ENCODE data around the gene GAPVD1. TPM values are rescaled to one million over a fixed set of nuclear protein-coding genes. Genes with fewer than 3 reads are reported as not detected.

Gene GAPVD1
- total RNA-seq, 1 experiment from 2014 or later = 39.5 TPM

- Histone ChIP-seq H3K9ac (ENCODE audit: extremely low read depth, insufficient read length, low read length) (no peak overlapping the region), H2AK5ac (ENCODE audit: insufficient read length, low read length) (no peak overlapping the region), H3K4me1 (ENCODE audit: insufficient read depth, low read length) (no peaks in the 10 kb centered on the region; the same call in 1 of the 2 replicates)
Measured at GRCh38 chr9:125406810-125407087, 145.1 kb downstream of the GAPVD1 start.

More at GRCh38 chr9:125406810-125407087, 145.1 kb downstream of the GAPVD1 start:
- no peak for DNase-seq
- Histone ChIP-seq H4K5ac (ENCODE audit: insufficient read length, low read depth, low read length) (no peak overlapping the region), H3K4ac (ENCODE audit: low read depth, low read length) (no peak overlapping the region), H3K4me2 (ENCODE audit: insufficient read depth, insufficient read length, low read length) (no peak overlapping the region), H2BK15ac (ENCODE audit: low read depth, low read length) (no peak overlapping the region), H3T11ph (ENCODE audit: low read length) (no peak overlapping the region), H2BK5ac (ENCODE audit: insufficient read length, low read length) (no peak overlapping the region), H3K23ac (ENCODE audit: insufficient read length, low read depth, low read length) (no peak overlapping the region), H2BK12ac (ENCODE audit: insufficient read length, low read depth, low read length) (no peak overlapping the region), H3K79me1 (ENCODE audit: insufficient read depth, low read depth, low read length, poor library complexity, severe bottlenecking) (no peaks in the 10 kb centered on the region), H4K20me1 (ENCODE audit: control insufficient read depth, insufficient read depth, insufficient read length) (no peaks in the 10 kb centered on the region), H3K9me3 (ENCODE audit: control insufficient read depth, low read depth, low read length) (no peaks in the 10 kb centered on the region), H3K23me2 (ENCODE audit: insufficient read length, low read depth, low read length, poor library complexity, severe bottlenecking) (peaks cover 6% of the 10 kb centered on the region), H4K91ac (ENCODE audit: insufficient read length, low read depth, low read length) (no peak overlapping the region), H3K56ac (ENCODE audit: insufficient read length, low read depth, low read length) (no peak overlapping the region), H3K14ac (ENCODE audit: insufficient read depth, low read length) (no peak overlapping the region; the same call in 1 of the 2 replicates), H3K18ac (ENCODE audit: insufficient read length, low read depth, low read length) (no peak overlapping the region), H3K27me3 (ENCODE audit: insufficient read depth, low read length) (no peaks in the 10 kb centered on the region), H2BK120ac (ENCODE audit: low read depth, low read length, poor library complexity, severe bottlenecking) (no peak overlapping the region), H3K79me2 (ENCODE audit: insufficient read depth, low read length) (no peaks in the 10 kb centered on the region), H2BK20ac (ENCODE audit: low read depth, low read length, poor library complexity, severe bottlenecking) (no peak overlapping the region), H4K8ac (replicated peaks; ENCODE audit: insufficient read length, low read depth, low read length) (no peak overlapping the region), H3K27ac (ENCODE audit: insufficient read length, low read depth, low read length) (no peak overlapping the region), H2AFZ (ENCODE audit: low read length) (no peak overlapping the region)
- H3K9me3 Mint-ChIP-seq = no peaks in the 10 kb centered on the region; a peak in 1 of 5 replicates
- no peaks in the 10 kb centered on the region; a peak in 1 of 7 replicates for H3K36me3 Mint-ChIP-seq (ENCODE audit: insufficient read depth in 1 of 3, low read depth in 3 of 3)
- no peak overlapping the region for H3K27ac Mint-ChIP-seq
- peaks cover 4 to 13% of the 10 kb centered on the region in 2 experiments for H3K4me1 Mint-ChIP-seq
- peaks cover 42% of the 10 kb centered on the region for H3K27me3 Mint-ChIP-seq (ENCODE audit: low read depth)
- no CpG with 5 or more reads among the region's 13 CpGs for WGBS (ENCODE audit: extremely low coverage, insufficient read length, low lambda C conversion rate)
- H3K4me3 Mint-ChIP-seq = peak overlapping the region in 1 of 2 experiments; percentile 74; a peak in 1 of 5 replicates
- TF ChIP-seq CTCF (conservative IDR thresholded peaks at IDR 0.05) = no peak

All from H9 (cell line).